GM21529 (cell line): ENCODE results near the gene SARDH.

ENCODE experiments used
- ATAC-seq: cut with Tn5 transposase; IDR thresholded peaks from one replicate; pipeline ENCODE4 v1.9.1; 2021; ENCODE audit not compliant: unreplicated experiment

Gene SARDH

DNA sequence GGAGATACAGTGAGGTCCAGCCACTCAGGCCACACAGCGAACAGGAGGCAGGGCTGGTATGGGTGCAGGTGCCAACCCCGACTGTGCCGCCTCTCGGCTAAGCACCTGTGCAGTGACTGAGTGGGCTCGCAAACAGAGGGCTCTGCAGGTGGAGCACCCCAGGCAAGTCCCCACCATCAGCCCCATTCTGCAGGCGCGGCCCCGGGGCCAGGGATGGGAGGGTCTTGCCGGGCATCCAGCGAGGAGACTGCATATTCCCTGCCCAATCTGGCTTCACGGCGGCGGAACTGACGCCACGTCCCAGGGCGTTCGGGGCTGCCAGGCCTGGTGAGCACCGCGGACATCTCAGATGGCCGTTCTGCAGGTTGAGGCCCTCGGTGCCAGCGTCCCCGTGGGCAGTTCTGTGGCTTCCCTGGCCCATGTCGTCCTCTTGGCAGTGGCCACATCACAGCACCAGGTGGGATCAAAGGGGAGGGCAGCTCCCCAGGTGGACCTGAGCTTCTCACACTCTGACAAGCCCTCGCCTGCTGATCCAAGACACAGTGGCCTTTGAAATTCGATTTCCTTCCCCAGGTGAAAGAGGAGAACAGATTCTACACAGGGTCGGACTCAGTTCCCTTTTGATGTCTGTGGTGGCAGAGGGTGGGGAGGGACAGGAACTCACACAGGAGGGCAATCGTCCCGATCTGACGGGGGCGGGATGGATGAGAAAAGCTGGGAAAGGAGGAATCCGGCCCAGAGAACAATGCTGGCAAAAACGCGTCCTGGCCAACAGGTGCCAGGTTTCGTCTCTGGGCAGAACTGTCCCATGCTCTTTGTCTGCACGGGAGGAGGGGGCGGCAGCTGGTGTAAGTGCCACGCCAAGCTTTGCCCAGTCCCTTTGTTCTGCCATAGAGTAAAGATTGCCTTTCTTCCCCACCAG lies 83.2 kb downstream of the SARDH start:
- no peak for ATAC-seq

DNA sequence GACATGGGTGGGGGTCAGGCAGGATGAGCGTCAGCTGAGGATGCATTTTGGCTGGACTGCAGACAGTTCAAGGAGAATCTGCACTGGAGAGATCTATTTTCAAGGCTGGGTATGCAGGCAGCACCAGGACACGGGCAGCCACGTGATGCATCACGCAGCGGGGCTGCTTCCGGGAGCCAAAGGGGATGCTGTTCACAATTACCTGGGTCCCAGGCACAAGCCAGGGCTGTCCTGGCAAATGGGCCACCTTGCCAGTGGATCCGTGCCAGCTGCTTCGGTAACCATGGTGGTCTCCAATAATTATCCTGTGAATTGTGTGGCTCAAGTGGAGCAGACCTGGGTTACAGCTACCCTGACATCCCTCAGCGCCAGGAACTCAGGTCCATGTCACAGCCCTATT lies 84.5 kb downstream of the SARDH start:
- ATAC-seq: no peak

DNA sequence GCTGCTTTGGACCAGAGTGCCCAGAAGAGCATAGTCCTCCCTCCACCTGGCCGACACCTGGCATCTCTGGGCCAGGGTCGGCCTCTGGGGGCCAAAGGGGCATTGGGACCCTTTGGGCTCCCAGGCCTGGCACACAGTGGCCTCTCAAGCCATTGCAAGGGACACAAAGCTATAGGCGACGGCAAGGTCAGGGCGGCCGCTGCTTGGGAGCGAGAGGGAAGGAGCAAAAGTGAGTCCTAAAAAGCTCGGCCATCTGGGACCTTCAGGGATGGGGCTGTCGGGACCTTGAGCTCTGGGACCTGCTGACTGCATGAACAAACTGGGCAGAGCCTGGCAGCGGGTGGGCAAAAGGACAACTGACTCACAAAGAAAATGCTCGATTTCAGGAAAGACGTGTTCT lies 88.1 kb downstream of the SARDH start:
- ATAC-seq: no peak

DNA sequence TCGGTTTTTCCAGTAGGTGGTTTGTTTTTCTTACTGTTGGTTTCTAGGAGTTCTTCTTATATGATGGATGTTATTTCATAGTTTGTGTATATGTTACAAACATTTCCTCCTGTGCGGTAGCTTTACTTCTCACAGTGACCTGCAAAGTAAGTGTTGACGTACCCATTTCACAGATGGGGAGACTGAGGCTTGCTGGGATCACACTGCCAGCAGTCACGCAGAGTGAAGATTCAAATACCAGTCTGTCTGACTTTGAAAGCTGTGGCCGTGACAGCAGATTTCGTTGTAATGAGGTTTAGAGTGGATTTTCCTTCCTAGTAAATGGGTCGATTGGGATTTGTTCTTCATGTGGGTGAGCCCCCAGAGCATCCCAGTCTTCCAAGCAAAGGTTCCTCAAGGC lies 89.0 kb downstream of the SARDH start:
- no peak for ATAC-seq

DNA sequence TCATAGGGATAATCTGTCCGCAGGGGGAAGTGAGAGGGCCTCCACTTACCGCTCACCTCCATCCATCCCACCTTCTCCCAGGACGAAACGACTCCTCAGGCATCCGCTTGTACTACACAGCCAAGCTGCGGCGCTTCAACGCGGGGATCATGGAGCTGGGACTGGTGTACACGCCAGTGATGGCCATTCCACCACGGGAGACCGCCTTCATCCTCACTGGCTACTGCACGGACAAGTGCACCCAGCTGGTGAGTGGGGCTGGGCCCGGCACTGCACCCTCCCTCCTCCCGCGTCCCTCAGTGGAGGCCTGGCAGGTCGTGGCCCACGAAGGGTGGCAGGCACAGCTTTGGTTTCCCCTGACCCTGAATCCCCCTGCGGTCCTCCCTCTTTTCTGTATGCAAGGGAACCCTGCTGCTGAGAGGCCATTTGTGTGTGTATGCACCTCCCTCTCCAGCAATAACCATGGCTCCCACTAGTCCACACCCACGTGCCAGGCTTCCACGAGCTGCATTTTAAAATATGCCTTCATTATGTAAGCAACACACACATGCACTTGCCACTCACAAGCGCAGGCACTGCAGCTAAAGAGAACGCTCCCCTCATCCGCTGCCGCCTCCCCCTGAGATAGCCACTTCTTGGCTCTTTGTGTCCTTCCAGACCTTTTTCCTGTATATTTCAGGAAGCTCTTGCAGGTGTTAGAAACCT lies 90.2 kb downstream of the SARDH start:
- no peak for ATAC-seq

DNA sequence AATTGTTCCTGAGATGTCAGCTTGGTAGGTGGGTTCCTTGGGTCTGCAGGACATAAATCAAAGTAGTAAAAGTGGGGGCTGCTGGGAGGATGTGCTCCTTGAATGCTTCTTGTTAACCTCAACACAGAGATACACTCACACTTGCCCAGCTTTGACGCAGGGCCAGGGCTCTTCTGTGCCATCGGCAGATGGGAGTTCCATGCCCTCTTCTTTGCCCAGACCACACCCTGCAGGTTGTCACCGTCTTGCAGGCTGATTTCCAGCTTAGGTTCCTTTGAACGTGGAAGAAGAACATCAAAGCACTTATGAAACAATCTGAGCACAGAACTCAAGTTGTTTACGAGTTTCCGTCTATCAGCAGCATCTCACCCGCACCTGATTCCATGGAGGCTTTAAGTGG lies 91.0 kb downstream of the SARDH start:
- ATAC-seq: no peak

DNA sequence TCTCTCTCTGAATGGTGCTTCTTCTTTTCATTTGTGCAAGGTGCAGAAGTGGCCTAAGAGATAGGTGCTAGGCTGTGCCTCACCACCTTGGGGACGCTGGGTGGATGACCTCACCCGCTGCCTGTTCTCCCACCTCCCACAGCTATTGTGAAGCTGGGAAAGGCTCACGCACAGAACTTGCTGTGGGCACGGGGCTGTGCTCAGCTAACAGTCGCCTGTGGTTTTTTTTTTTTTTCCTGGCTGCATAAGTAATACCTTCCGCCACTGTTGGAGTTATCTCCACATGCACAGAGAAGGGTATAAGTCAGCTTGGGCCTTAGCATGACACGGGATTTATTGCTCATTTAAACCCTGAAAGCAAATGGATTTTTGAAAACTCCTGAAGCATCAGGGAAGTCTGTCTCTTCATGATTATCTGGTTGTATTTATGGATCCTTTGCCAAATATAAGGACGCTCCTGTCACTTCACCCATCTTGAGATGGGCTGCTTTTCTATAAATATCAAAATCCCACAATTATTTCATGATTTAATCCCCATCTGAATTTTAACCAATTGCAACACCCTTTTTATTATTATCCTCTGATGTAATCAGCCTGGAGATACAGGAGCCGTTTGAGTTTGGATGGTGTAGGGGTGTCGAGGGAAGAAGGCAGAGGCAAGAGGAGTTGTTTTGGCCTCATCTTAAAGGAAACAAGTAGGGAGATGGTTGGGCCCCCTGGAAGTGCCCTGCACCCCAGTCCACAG lies 93.0 kb downstream of the SARDH start:
- ATAC-seq: no peak

DNA sequence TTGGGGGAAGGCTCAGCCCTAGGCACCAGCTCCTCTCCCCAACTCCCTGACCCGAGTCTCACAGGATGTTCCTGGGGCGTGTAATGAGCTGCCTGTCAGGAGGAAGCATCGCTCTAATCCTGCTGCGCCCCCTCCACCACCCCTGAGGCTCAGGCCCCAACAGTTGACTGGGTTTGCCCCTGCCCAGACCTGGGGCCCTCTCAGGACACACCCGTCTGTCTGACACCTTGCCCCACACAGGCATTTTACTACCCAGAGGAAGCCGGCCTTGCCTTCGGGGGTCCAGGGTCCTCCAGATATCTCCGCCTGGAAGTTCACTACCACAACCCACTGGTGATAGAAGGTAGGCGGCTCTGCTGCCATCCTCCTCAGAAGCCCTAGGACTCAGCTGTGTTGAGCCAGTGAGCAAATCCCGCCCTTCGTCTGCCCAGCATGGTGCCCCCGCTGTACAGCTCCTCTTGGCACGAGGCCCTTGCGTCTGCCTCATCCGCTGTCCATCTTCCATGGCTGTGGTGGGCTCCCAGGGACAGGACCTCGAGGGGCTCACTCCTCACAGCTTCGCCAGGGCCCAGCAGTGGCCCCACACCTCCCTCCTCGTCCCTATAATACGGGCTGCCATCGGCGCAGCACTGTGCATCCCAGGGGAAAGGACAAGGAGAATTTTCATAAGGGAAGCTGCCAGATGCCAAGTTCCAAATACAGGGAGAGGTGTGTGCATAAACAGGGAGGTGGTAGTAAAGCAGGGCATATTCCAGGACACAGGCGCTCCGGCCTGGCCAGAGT lies 94.0 kb downstream of the SARDH start:
- ATAC-seq: no peak

DNA sequence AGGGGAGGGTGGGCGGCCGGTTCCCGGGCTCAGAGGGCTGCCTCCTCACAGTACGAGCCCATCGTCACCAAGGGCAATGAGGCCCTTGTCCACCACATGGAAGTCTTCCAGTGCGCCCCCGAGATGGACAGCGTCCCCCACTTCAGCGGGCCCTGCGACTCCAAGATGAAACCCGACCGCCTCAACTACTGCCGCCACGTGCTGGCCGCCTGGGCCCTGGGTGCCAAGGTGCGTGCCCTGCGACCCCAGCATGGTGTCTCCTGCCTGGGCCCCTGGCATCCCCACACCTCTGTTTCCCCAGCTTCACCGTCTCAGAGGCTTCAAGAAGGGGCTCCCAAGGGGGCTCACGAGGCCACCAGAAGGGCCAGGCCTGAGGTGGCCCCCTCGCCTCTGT lies 94.8 kb downstream of the SARDH start:
- ATAC-seq: no peak

DNA sequence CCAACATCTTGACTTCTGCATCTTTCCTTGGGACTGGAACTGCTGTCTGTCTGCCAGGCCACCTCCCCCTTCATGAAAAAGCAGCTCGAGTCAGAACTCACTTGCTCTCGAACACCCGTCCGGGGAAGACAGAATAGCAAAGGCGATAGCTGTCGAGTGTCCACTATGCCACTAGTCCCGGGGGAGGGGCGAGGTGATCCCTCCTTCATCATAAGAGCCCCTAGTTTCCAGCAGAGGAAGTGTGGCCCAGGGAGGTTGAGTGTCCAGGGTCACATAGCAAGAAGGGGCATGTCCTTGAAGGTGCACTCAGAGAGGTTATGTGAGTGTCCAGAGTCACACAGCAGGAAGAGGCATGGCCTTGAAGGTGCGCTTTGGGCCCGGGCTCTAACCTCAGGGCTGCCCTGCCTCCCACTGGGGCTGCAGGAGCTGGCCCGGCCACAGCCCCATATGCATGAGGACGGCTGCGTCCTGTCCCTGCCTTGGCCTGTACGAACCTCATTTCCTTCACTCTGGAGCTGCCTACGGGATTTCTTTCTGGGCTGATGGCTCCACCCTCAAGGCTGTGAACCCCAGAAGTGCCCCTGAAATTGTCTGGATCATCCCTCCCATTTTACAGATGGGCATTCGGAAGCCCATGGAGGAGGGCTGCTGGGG lies 95.3 kb downstream of the SARDH start:
- no peak for ATAC-seq

DNA sequence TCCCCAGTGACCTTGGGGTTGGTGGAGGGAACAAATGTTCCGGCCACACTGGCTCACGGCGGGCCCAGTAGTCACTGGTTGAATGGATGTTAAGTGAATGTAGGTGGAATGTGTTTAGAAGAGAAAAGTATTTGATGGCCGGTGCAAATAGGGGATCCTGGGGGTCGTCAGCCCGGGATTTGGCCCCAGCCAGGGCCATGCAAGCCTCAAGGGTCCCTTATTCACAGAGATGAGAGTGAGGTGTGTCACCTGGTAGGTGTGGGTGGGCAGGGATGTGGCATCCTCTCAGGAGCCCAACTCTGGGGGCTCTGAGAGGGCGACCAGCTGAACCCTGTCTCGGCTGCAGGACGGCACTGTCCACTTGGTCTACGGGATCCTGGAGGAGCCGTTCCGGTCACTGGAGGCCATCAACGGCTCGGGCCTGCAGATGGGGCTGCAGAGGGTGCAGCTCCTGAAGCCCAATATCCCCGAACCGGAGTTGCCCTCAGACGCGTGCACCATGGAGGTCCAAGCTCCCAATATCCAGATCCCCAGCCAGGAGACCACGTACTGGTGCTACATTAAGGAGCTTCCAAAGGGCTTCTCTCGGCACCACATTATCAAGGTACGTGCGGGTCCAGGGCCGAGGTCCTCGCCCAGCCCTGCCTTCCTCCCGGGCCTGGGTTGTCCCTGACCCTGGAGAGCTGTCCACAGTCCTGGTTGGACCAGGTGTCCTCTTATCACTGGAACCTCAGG lies 96.1 kb downstream of the SARDH start:
- ATAC-seq: no peak

DNA sequence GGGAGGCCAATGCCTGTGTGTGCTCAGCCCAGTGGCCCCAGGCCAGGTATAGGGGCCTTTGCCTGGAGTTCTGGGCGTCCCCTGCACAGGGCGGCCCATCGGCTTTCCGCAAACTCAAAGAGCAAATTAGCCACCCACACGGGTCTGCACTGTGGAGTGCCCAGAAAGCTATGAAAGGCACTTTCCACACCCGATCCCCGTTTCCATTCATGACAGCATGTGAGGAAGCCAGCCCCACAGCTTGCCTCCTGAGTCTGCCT lies 96.8 kb downstream of the SARDH start:
- ATAC-seq: no peak

DNA sequence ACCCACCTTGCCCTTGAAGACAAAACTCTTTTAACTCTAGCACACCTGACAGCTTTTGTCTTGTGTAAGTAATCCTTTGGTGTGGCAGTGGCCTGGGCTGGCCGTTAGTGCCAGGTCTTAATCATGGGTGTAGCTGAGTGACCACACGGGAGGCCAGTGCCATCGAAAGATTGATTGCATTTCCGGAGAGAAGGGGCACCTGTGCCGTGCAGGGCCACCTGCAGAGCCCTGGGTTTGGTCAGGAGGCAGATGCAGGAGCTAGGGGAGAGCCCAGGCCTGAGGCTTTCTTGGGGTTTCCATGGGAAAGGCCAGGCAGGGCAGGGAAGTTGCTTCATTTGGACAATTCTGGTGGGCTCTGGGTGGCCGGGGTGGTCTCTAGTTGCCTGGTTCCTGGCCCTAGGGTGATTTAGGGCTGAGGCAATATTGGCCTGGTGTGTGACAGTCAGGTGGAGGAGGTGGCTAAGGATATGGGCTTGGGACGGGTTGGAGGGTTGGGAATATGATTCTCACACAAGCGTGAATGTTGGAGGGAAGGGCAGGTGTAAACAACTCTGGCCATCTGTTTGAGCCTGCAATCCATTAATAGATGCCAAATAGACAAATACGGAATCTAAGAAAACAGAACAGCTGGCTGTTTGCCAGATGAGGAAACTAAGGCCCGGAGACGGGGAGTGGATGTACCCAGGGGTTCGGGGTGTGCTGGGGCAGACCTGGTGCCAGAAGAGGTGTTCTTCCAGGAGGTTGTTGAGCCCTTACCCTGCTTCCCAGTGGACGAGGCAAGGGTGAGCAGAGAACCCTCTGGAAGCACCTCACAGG lies 97.4 kb downstream of the SARDH start:
- ATAC-seq: no peak

DNA sequence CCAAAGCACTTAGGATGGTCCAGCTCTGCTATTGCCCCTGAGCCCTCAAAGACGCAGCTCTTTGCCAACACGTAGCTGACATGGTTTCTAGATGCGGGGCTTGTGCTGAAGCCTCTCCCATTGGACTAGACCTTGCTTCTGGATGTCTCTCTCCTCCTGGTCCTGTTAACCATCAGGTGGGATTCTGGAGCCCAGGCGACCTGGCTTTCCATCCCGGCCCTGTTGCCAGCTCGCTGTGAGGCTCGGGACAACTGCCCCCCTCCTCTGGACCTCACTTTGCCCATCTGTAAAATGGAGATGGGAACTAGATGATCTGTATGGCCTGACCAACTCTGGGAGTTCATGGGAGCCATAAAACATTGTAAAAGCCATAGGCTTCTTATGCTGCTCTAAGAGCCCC lies 98.0 kb downstream of the SARDH start:
- no peak for ATAC-seq

DNA sequence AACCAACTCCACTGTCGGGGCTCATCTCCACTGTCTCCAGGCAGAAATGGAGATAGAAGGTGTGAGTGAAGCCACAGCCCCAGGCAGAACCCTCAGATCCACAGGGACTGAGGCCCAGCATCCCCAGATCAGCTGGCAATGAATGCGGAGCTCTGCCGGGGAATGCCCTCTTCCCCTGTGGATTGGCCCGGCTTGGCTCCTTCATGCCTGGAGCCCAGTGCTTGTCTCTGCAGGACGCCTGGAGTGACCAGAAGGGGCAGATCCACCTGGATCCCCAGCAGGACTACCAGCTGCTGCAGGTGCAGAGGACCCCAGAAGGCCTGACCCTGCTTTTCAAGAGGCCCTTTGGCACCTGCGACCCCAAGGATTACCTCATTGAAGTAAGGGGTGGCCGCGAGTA lies 98.5 kb downstream of the SARDH start:
- no peak for ATAC-seq

DNA sequence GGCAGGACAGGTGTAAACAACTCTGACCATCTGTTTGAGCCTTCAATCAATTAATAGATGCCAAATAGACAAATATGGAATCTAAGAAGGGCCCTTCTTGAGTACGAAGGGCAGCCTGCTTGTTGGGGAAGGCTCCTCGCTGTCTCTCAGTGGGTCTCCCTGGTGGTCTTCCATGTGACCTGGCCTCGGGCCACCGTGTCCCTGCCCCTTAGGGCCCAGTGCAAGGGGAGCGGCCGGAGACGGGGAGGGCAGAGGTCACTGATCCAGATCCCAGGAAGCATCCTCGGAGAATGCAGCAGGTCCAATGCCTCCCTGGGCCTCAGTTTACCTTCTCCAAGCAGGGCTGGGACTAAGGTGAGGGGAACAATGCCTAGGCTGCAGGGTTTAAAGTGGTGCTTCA lies 99.4 kb downstream of the SARDH start:
- no peak for ATAC-seq

DNA sequence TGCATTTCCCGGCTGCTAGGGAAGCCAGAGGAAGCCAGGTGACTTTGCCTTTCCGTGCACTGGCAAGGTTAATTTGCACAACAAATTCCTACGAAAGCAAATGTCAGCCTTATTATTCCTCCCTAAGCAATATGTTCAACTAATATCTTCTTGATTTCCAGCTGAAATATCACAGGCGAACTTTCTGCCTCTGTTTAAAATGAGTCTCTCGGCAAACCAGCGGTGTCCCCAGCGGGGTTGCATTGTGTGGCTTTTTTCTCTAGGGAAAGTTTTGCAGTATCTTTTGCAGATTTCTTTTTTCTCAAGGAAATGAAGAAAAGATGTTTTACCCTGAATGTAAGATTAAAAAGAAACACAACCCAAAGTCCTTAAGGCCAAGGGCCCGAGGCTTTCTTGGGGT lies 100.1 kb downstream of the SARDH start:
- no peak for ATAC-seq

DNA sequence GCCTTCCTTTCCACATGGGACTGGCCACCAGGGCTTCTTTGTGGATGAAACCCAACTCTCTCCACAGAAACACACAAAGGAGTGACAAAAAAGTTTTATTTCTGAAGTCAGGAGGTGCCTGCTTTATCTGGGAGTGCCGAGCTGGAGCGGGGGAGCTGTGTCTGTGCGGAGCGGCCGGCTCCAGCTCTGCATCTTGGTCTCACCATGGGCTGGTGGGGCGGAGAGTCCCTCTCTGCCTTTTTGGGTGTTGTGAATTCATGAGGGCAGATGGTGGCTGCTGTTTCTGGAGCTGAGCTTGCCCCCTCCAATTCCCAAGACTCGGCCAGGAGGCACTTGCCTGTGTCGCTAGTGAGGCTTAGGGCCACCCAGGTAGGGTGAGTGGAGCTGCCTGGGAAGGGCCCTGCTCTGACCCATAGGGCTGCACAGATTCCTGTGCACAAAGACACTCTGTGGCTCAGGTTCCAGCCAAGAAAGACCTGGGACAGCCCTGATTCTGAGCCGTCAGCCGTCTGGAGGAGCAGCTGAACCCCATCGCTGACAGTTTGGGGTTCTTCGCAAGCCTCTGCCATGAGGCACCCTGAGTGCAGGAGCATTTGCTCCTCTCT lies 100.6 kb downstream of the SARDH start:
- no peak for ATAC-seq

DNA sequence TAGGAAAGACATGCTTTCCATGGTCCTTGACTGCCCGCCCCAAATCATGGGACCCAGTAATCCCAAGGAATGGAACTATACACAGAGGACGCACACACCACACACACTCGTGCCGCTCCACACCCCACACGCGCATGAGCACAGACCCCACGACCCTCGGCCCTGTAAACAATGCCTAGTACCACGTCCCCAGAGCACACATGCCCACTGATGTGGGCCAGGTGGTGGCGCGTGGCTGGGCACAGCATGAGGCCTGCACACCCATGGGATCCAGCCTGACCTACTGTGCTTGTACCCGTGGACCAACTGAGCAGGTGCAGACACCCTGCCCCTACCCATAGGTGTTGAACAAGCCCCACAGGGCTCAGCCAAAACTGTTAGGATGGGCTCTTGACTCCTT lies 101.2 kb downstream of the SARDH start:
- ATAC-seq: no peak
